Frontal cortex (tissue), 4 donors: ENCODE measurements around the gene FGD5. TPM values are rescaled to one million over a fixed set of nuclear protein-coding genes. Genes with fewer than 3 reads are reported as not detected.

ENCODE experiments used
- DNase-seq, 2 donors: peaks; one replicate each; pipeline ENCODE4 v3.0.0; 2012; ENCODE audit warnings: low spot score in 2 of 2
- FAIRE-seq: peaks from 2 replicates; lab custom pipeline; 2012; peaks lifted over from hg19 to GRCh38; lab: Jason Lieb, UNC
- total RNA-seq: library from RNA; depleted of rRNA; stranded (reverse); fragments of >200 nt; gene quantifications from one replicate; pipeline ENCODE4 v1.2.3, GENCODE V29; 2014
- donor health status: control.
- donor health status: control.
- donor health status: control.

Gene FGD5
- total RNA-seq, 1 donor from 2014 or later: 2.9 TPM

GRCh38 chr3:14920536-14920935 is 101.8 kb downstream of the FGD5 start:
- no peak for FAIRE-seq
- DNase-seq: no peak

GRCh38 chr3:14921034-14921616 is 102.4 kb downstream of the FGD5 start:
- peak; percentile 53 to 86 for DNase-seq
- FAIRE-seq: no peak

GRCh38 chr3:14921811-14922705 is 103.3 kb downstream of the FGD5 start:
- DNase-seq: no peak
- no peak for FAIRE-seq

DNA sequence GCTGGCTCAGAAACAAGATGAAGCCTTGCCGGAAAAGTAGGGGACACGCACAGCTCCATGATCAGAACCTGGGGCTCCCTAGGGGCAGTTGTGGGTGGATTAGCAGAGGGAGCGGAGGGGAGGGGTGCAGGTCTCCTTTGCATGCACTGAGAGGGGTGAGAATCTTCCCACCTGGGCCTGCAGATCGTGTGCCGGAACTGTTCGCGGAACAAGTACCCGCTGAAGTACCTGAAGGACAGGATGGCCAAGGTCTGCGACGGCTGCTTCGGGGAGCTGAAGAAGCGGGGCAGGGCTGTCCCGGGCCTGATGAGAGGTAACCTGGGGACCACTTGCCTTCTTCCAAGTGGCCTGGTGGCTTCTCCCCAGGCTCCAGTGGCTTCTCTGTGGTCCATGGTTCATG is 104.1 kb downstream of the FGD5 start:
- FAIRE-seq (no peak), DNase-seq (no peak)

- FAIRE-seq (no peak), DNase-seq (no peak)
These were observed 104.7 kb downstream of the FGD5 start for GRCh38 chr3:14923476-14923875.

DNA sequence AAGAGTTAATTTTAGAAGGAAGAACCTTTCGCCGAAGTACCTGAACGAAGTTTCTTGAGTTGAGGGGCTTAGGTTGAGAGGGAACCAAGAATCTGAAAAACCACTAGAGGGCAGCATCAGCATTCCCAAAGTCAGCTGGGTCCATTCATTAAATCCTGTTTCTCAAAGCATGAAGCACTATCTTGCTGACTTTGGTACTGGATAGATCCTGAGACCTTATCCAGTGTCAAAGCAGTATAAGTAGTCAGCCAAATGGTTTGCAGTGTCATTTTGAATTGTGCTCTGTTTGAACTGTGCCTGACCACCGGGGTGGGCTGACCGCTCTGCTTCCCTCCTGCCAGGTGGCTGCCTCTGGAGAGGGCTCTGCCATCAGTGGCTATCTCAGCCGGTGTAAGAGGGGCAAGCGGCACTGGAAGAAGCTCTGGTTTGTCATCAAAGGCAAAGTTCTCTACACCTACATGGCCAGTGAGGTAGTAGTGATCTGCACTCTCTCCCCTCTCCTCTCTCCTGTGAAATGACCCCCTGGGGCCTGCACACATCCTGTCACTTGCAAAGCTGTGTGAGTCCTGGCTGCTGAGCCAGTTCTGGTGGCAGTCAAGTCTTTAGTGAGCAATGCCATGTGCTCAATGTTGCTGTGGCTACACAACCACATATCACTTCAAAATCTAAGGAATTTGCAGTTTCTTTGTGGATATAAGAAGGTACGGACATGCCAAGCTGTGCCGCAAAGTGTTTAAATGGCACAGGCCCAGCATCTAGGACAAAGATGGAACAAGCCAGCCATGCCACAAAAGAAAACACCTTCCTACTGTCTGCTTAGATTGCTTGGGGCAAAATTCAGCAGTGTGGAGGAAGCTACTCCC is 107.2 kb downstream of the FGD5 start:
- DNase-seq: peak; percentile 31 to 61
- no peak for FAIRE-seq

GRCh38 chr3:14926592-14926991 is 107.8 kb downstream of the FGD5 start:
- FAIRE-seq (no peak), DNase-seq (no peak)

- FAIRE-seq: no peak
- DNase-seq: no peak
These were observed 108.5 kb downstream of the FGD5 start for GRCh38 chr3:14927308-14927707.

GRCh38 chr3:14929310-14930074 is 110.7 kb downstream of the FGD5 start:
- DNase-seq (no peak), FAIRE-seq (no peak)

GRCh38 chr3:14933820-14934425 is 115.2 kb downstream of the FGD5 start:
- DNase-seq: no peak
- no peak for FAIRE-seq

DNA sequence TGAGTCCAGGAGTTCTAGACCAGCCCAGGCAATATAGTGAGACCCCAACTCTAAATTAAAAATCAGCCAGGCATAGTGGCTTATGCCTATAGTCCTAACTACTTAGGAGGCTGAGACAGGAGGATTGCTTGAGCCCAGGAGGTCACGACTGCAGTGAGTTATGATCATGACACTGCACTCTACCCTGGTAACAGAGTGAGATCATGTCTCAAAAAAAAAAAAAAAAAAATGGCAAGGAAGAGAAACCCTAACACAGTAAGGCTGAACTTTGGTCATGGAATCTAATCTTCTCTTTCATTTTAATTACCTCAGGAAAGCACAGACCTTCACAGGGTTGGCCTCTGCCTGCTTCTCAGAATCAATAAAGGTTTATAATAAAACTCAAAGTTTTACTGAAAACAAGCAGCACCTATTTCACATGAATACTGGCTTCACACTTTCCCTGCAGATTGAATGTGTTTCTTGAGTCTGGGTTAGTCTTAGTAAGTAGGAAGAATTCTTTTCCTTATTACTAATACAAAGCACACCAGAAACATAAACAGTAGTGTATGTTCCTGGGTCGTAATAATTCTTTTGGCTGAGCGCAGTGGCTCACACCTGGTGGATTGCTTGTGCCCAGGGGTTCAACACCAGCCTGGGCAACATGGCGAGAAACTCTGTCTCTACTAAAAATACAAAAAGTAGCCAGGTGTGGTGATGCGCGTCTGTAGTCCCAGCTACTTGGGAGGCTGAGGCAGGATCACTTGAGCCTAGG is 117.0 kb downstream of the FGD5 start:
- DNase-seq (no peak), FAIRE-seq (no peak)

DNA sequence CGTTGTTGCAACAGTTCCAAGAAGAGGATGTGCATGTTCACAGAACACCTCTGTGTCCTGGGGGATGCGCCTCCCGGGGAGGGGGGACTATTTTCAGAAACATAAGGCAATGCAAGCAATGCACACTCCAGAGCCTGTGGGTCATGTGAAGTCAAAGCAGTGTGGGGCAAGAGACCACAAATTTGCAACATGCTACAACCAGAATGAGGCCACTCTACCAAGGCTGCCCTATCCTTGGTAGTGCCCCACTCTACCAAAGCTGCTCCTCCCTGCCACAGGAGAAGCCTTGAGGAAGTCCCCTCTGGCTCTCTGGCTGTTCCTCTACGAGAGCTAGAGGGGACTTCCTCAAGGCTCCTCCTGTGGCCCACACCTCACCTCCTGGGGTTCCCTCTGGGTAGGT is 120.2 kb downstream of the FGD5 start:
- FAIRE-seq (no peak), DNase-seq (no peak)

DNA sequence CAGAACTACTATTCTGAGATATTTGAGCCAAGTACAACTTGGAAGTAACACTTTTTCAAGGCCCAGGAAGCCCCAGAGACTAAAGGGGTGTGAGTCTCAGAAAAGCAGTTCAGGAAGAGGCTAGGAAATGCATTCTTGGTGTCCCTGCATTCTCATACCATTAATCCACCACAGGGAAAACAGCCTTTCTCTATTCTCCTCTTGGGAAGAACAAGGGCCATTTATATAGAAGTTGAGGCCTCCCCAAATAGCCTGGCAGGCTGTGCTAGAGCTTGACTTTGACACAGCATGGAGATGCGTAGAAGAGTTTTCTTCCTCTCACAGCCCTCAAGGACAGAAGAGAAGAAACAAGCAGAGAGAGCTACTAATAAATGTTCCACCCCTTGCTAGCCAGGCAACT is 123.1 kb downstream of the FGD5 start:
- FAIRE-seq: no peak

GRCh38 chr3:14943042-14943441 is 124.3 kb downstream of the FGD5 start:
- FAIRE-seq (no peak), DNase-seq (no peak)

More for the DNA sequence above, 123.1 kb downstream of the FGD5 start:
- DNase-seq: no peak

- DNase-seq: no peak
- FAIRE-seq: no peak
These were observed 127.5 kb downstream of the FGD5 start for GRCh38 chr3:14946236-14946635.

GRCh38 chr3:14946739-14947099 is 128.0 kb downstream of the FGD5 start:
- FAIRE-seq (no peak), DNase-seq (no peak)

DNA sequence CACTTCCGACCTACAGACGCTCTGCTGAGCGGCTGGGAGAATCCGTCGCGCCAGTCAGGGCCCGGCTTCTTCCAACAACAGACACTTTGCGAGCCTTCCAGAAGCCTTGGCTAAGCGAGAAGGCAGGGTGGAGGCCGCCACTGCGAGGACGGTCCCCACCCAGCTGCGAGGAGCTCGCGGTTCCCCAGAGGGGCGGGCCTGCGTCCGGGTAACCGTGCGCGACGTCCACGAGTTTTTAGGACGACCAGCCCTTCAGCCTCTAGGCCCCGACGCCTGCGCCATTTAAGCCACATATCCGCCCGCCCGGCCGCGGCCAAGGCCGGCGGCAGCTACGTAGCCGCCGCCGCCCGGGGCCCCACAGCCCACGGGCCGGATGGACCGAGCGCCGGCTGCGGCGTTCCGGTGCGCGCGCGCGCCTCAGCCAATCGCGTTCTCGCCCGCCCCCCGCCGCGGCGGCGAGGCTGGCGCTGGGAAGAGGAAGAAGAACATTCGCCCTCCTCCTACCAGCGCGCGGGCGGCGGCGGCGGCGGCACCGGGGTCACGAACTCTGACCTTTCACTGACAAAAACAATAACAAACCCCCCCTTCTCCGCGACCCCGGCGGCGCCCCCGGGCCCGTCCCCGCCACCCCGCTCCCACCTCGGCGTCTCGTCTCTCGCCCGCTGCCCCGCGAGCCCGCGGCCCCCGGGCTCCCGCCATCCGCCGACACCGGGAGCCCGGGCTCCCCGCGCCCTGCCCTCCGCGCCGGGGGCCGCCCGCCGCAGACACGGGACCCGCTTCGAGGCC is 128.5 kb downstream of the FGD5 start, which contains the start of gene NR2C2:
Gene NR2C2 (plus strand): TSS at position 484 of the 786 bp plus-strand sequence. CDS start 56,332 bp downstream, outside the sequence.
- peak; percentile 84 to 92 for DNase-seq
- no peak for FAIRE-seq
